ENCODE data around the gene PGRMC2. TPM values are rescaled to one million over a fixed set of nuclear protein-coding genes. Genes with fewer than 3 reads are reported as not detected.

Gene PGRMC2
- total and polyA plus RNA-seq, 2 of the 8 experiments (the other 6 are each of a cell fraction or from before 2014, with no cell fraction given), result 9.5 to 85.3 TPM

- no peak overlapping the region for H3K4me3 ChIP-seq (ENCODE audit: extremely low read depth in 1 of 4, insufficient read depth in 2 of 4, low read depth in 3 of 4, low read length in 4 of 4)
- H3K56ac ChIP-seq (replicated peaks; ENCODE audit: insufficient read length, low read depth, low read length), result no peak overlapping the region
- H2BK120ac ChIP-seq (replicated peaks; ENCODE audit: low read depth, low read length), result no peak overlapping the region
- no peak overlapping the region for H3K4ac ChIP-seq (replicated peaks; ENCODE audit: insufficient read length, low read depth, low read length)
- H3K14ac ChIP-seq (ENCODE audit: insufficient read length), result no peak overlapping the region
- H4K20me1 ChIP-seq (replicated peaks in 1 of 2; ENCODE audit: control insufficient read depth in 1 of 2, insufficient read depth in 2 of 2, low read length in 2 of 2), result no peaks in the 10 kb centered on the region
- ChIA-PET POLR2A (ENCODE audit: partially characterized antibody) (interaction anchor here (1.5 kb wide), 1 partner anchor 45 kb away, joined by 3 read pairs; no protein-coding TSS in a partner anchor), CTCF (ENCODE audit: partially characterized antibody) (interaction anchor here (0.7 to 0.9 kb wide), 4 partner anchors 13 to 56 kb away, joined by 3 read pairs; no protein-coding TSS in a partner anchor)
- H3K9me3 ChIP-seq (ENCODE audit: insufficient read depth in 2 of 2, low read depth in 1 of 2, low read length in 1 of 2), result no peaks in the 10 kb centered on the region
- H2BK20ac ChIP-seq (ENCODE audit: low read length), result no peak overlapping the region
- H3K4me2 ChIP-seq (ENCODE audit: insufficient read depth in 1 of 2, low read depth in 2 of 2, low read length in 2 of 2), result no peak overlapping the region
- H3K79me1 ChIP-seq (ENCODE audit: low read depth, low read length), result no peaks in the 10 kb centered on the region
- no peak for DNase-seq (ENCODE audit: low read depth in 1 of 2, low spot score in 2 of 2)
- H4K91ac ChIP-seq (replicated peaks; ENCODE audit: insufficient read length, low read length), result no peak overlapping the region
- H3K9ac ChIP-seq (replicated peaks in 1 of 4; ENCODE audit: extremely low read depth in 1 of 4, low read depth in 3 of 4, low read length in 3 of 4), result no peak overlapping the region
- H4K5ac ChIP-seq (ENCODE audit: insufficient read length, low read depth, low read length), result no peak overlapping the region
- H3K27ac ChIP-seq (ENCODE audit: low read depth, low read length), result no peak overlapping the region
- no peak overlapping the region for H2BK15ac ChIP-seq (ENCODE audit: low read length)
- no peak overlapping the region for H2AK5ac ChIP-seq (ENCODE audit: low read depth, low read length)
- H3K4me1 ChIP-seq (replicated peaks in 1 of 4; ENCODE audit: control insufficient read depth in 3 of 4, insufficient read depth in 4 of 4, low read length in 3 of 4), result no peaks in the 10 kb centered on the region
- no peak overlapping the region for H2BK12ac ChIP-seq (ENCODE audit: low read depth, low read length)
- no peak overlapping the region for H3K18ac ChIP-seq (ENCODE audit: extremely low read depth, low read length)
- no peak overlapping the region for H4K8ac ChIP-seq (ENCODE audit: extremely low read depth, insufficient read depth, low read length)
- H3K23ac ChIP-seq (ENCODE audit: insufficient read length), result no peak overlapping the region
- no peak overlapping the region for H2AFZ ChIP-seq (ENCODE audit: low read length)
- no peaks in the 10 kb centered on the region for H3K36me3 ChIP-seq (ENCODE audit: control insufficient read depth in 2 of 4, insufficient read depth in 4 of 4, low read length in 3 of 4)
- FAIRE-seq, result no peak
- H2BK5ac ChIP-seq (ENCODE audit: low read depth, low read length), result no peak overlapping the region
- H3K79me2 ChIP-seq (ENCODE audit: control insufficient read depth in 1 of 2, insufficient read depth in 2 of 2, low read length in 2 of 2), result no peaks in the 10 kb centered on the region
- H3K23me2 ChIP-seq (ENCODE audit: low read depth, low read length), result no peaks in the 10 kb centered on the region
- no peaks in the 10 kb centered on the region; a peak in 1 of 7 replicates for H3K27me3 ChIP-seq (replicated peaks in 1 of 4; ENCODE audit: control insufficient read depth in 3 of 4, extremely low read depth in 1 of 4, insufficient read depth in 3 of 4, low read length in 3 of 4)
- WGBS, 2 experiments (ENCODE audit: extremely low coverage in 1 of 2, insufficient coverage in 1 of 2, insufficient read length in 1 of 2, insufficient replicate concordance in 2 of 2, low coverage in 1 of 2, low lambda C conversion rate in 2 of 2, missing lambda C conversion rate in 1 of 2), result 90% methylated on average over 6 of the region's 6 CpGs; no CpG with 5 or more reads in 1 of the 2 experiments
- TF ChIP-seq SAP30 (IDR thresholded peaks at IDR 0.05; ENCODE audit: insufficient read depth, insufficient replicate concordance, low read length) (no peak), JUND (IDR thresholded peaks at IDR 0.05; ENCODE audit: low read length) (no peak), NANOG (IDR thresholded peaks at IDR 0.05; ENCODE audit: insufficient read depth, low read depth, low read length, poor library complexity, severe bottlenecking) (no peak), POU5F1 (IDR thresholded peaks at IDR 0.05; ENCODE audit: low read depth, low read length) (no peak), CHD2 (IDR thresholded peaks at IDR 0.05; ENCODE audit: low read length) (no peak), NRF1 (IDR thresholded peaks at IDR 0.05; ENCODE audit: low read depth, low read length) (no peak), KDM4A (IDR thresholded peaks at IDR 0.05; ENCODE audit: low read depth, low read length, severe bottlenecking) (no peak), BCL11A (IDR thresholded peaks at IDR 0.05; ENCODE audit: low read depth in 2 of 2, low read length in 2 of 2) (no peak), E2F6 (IDR thresholded peaks at IDR 0.05) (no peak), EP300 (IDR thresholded peaks at IDR 0.05; ENCODE audit: borderline replicate concordance in 1 of 2, low read depth in 2 of 2, low read length in 2 of 2) (no peak), JUN (IDR thresholded peaks at IDR 0.05; ENCODE audit: low read depth, low read length) (no peak)
Measured at GRCh38 chr4:128333309-128334018, 45.9 kb upstream of the PGRMC2 start.
